ENCODE measurements around the gene WIPF2. TPM values are rescaled to one million over a fixed set of nuclear protein-coding genes. Genes with fewer than 3 reads are reported as not detected.
"Not testable (repeated sequence)": the region's sequence is repeated elsewhere in the genome, so short reads cannot be mapped to it uniquely, and the experiment has no call there.

WIPF2 gene
- polyA plus RNA-seq, 1 donor (not counting 4 experiments of a cell fraction or from before 2014, with no cell fraction given), result 8.5 TPM

- dilution Hi-C loops (cut with MboI; ENCODE audit: extremely low pct_ligation_motif_present, low sequenced_read_pairs), result no loop called here
- Histone ChIP-seq H4K20me1 (ENCODE audit: control insufficient read depth, extremely low read depth, insufficient read depth, low read length) (no peaks in the 10 kb centered on the region), H3K27ac (ENCODE audit: control insufficient read depth, insufficient read depth, low read length) (peak overlapping the region; percentile 51), H3K4me1 (ENCODE audit: control insufficient read depth, extremely low read depth, insufficient read depth, low read length) (peaks cover 13% of the 10 kb centered on the region), H3K36me3 (ENCODE audit: control insufficient read depth in 2 of 2, extremely low read depth in 1 of 2, insufficient read depth in 2 of 2, low read length in 2 of 2) (peaks cover 2 to 4% of the 10 kb centered on the region in 2 experiments), H3K79me2 (ENCODE audit: control insufficient read depth, insufficient read depth, low read length) (peaks cover 68% of the 10 kb centered on the region), H2AFZ (ENCODE audit: control insufficient read depth, low read length) (peak overlapping the region; percentile 8), H3K4me3 (ENCODE audit: control insufficient read depth in 2 of 3, extremely low read depth in 1 of 3, insufficient read depth in 2 of 3, low read depth in 1 of 3, low read length in 3 of 3) (peak overlapping the region in 2 of 3 experiments; percentile 15 to 23), H3K4me2 (ENCODE audit: control insufficient read depth, extremely low read depth, insufficient read depth, low read depth, low read length) (peak overlapping the region; percentile 63), H3K9ac (ENCODE audit: control insufficient read depth, extremely low read depth, insufficient read depth, low read length) (peak overlapping the region; percentile 49), H3K9me3 (ENCODE audit: control insufficient read depth, low read depth, low read length) (no peaks in the 10 kb centered on the region), H3K27me3 (ENCODE audit: control insufficient read depth, extremely low read depth, insufficient read depth, low read length) (no peaks in the 10 kb centered on the region), H3K9me1 (ENCODE audit: control insufficient read depth, extremely low read depth, insufficient read depth, low read length) (no peaks in the 10 kb centered on the region)
- no peak for DNase-seq (ENCODE audit: low read depth, low spot score)
- TF ChIP-seq EZH2 (IDR thresholded peaks at IDR 0.05; ENCODE audit: low read length), result no peak
- TF ChIP-seq CTCF (optimal IDR thresholded peaks at IDR 0.05 in 1 of 3, IDR thresholded peaks at IDR 0.05 in 1 of 3, conservative IDR thresholded peaks at IDR 0.05 in 1 of 3; ENCODE audit: extremely low read depth in 1 of 3, insufficient read depth in 2 of 3, low read length in 3 of 3), result no peak
- FAIRE-seq, result peak; percentile 56
These were observed 5.8 kb downstream of the WIPF2 start for GRCh38 chr17:40224718-40225550.

- H3K4me2 ChIP-seq (ENCODE audit: control insufficient read depth, extremely low read depth, insufficient read depth, low read depth, low read length); H3K27me3 ChIP-seq (ENCODE audit: control insufficient read depth, extremely low read depth, insufficient read depth, low read length); H3K4me3 ChIP-seq (ENCODE audit: control insufficient read depth in 2 of 3, extremely low read depth in 1 of 3, insufficient read depth in 2 of 3, low read depth in 1 of 3, low read length in 3 of 3); H2AFZ ChIP-seq (ENCODE audit: control insufficient read depth, low read length); FAIRE-seq; H4K20me1 ChIP-seq (ENCODE audit: control insufficient read depth, extremely low read depth, insufficient read depth, low read length); H3K9me1 ChIP-seq (ENCODE audit: control insufficient read depth, extremely low read depth, insufficient read depth, low read length); H3K9me3 ChIP-seq (ENCODE audit: control insufficient read depth, low read depth, low read length); dilution Hi-C loops (cut with MboI; ENCODE audit: extremely low pct_ligation_motif_present, low sequenced_read_pairs); H3K4me1 ChIP-seq (ENCODE audit: control insufficient read depth, extremely low read depth, insufficient read depth, low read length); H3K36me3 ChIP-seq (ENCODE audit: control insufficient read depth in 2 of 2, extremely low read depth in 1 of 2, insufficient read depth in 2 of 2, low read length in 2 of 2); H3K9ac ChIP-seq (ENCODE audit: control insufficient read depth, extremely low read depth, insufficient read depth, low read length); H3K27ac ChIP-seq (ENCODE audit: control insufficient read depth, insufficient read depth, low read length); DNase-seq (ENCODE audit: low read depth, low spot score): not testable (repeated sequence)
- H3K79me2 ChIP-seq (ENCODE audit: control insufficient read depth, insufficient read depth, low read length), result peaks cover 63% of the 10 kb centered on the region
These were observed 10.0 kb downstream of the WIPF2 start for GRCh38 chr17:40229146-40229545.

All from keratinocyte (primary cell).